OCI-LY3 (cell line): ENCODE data around the gene FAM184A.

ENCODE experiments used
- CTCF ChIP-seq: fragments of 200-600, 300-600 bp; sonication (generic); IDR thresholded peaks from 2 replicates; pipeline ENCODE4 v1.5.1; 2014; ENCODE audit warnings: antibody characterized with exemption, low read length, low read depth
- EZH2phosphoT487 ChIP-seq: fragments of 200-600 bp; shearing (Covaris generic); IDR thresholded peaks from 2 replicates; pipeline ENCODE4 v1.6.1; 2018; ENCODE audit warnings: antibody characterized with exemption, mixed run types, low read depth

GRCh38 chr6:118931436-118931835 is 147.0 kb downstream of the FAM184A start:
- TF ChIP-seq CTCF (no peak), EZH2phosphoT487 (no peak)
